ENCODE data around the gene SLC34A3.

DNA sequence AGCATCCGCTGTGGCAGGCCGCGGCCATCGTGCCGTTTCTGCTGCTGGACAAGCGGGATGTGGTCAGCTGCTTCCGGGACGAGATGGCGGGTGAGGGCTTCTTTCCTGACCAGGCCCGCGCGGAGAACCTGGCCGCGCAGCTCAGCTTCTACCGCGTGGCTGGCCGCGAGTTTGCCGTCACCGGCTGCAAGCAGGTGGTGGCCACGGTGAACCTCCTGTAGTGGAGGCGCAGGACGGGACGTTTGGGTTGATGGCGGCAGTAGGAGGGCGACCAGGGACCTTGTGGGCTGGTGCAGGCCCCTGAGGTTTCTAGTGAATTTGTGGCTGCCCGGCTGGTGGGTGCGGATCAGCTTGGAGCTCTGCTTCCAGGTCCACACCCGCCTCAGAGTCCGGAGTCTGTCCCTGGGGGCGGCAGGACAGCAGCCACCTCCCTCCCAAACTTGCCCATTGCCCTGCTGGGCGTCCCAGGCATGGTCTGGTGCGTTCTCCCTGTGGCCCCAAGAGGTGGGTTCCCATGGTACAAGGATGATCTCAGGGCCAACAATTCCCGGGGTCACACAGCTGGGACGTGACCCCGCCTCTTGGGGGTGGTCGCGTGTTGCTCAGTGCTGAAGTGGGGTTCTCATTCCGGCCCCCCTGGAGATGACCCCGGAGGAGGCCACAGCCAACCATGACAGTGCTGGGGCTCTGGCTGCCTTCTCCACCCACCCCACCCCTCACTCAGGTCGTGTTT is 49.2 kb downstream of the SLC34A3 start:
- TF ChIP-seq, protein P1, sequence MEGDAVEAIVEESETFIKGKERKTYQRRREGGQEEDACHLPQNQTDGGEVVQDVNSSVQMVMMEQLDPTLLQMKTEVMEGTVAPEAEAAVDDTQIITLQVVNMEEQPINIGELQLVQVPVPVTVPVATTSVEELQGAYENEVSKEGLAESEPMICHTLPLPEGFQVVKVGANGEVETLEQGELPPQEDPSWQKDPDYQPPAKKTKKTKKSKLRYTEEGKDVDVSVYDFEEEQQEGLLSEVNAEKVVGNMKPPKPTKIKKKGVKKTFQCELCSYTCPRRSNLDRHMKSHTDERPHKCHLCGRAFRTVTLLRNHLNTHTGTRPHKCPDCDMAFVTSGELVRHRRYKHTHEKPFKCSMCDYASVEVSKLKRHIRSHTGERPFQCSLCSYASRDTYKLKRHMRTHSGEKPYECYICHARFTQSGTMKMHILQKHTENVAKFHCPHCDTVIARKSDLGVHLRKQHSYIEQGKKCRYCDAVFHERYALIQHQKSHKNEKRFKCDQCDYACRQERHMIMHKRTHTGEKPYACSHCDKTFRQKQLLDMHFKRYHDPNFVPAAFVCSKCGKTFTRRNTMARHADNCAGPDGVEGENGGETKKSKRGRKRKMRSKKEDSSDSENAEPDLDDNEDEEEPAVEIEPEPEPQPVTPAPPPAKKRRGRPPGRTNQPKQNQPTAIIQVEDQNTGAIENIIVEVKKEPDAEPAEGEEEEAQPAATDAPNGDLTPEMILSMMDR (IDR thresholded peaks at IDR 0.05) = no peak
- TF ChIP-seq POLR2A (IDR thresholded peaks at IDR 0.05) = no peak

Data from esophagus squamous epithelium (tissue), 4 donors.